ENCODE results near the gene GPR160.

GRCh38 chr3:170111147-170111771, 73.5 kb downstream of the GPR160 start:
- TF ChIP-seq CTCF (IDR thresholded peaks at IDR 0.05): no peak
- no peak for TF ChIP-seq POLR2A (IDR thresholded peaks at IDR 0.05)

All from body of pancreas (tissue), 4 donors.